GM23338 (cell line): ENCODE measurements around the gene LRRC27. TPM values are rescaled to one million over a fixed set of nuclear protein-coding genes. Genes with fewer than 3 reads are reported as not detected.

Source experiments
- ATAC-seq: fragments of 200-7000 bp; cut with Tn5 transposase; 3 replicates; pipeline ENCODE4 v1.9.1; 2020
- DNase-seq: peaks from one replicate; pipeline ENCODE4 v3.0.0-alpha.2; 2015; ENCODE audit warnings: low spot score
- H2AFZ ChIP-seq: fragments of 200-600 bp; sonication (generic); 2 replicates; pipeline ENCODE4 v1.8.0; 2016; ENCODE audit warnings: antibody characterized with exemption, mild to moderate bottlenecking, moderate library complexity
- H3F3A ChIP-seq: fragments of 200-600 bp; sonication (generic); replicated peaks from 2 replicates; pipeline ENCODE4 v1.8.0; 2017; ENCODE audit warnings: antibody characterized with exemption, mixed run types, low read depth
- H3K27ac ChIP-seq: fragments of 200-600 bp; sonication (generic); 2 replicates; pipeline ENCODE4 v1.6.1; 2016; ENCODE audit warnings: low read depth
- H3K27me3 ChIP-seq: fragments of 200-600 bp; sonication (generic); 2 replicates; pipeline ENCODE4 v1.8.0; 2016; ENCODE audit warnings: mild to moderate bottlenecking, mixed run types, moderate library complexity; ENCODE audit not compliant: insufficient read depth
- H3K36me3 ChIP-seq: fragments of 200-600 bp; sonication (generic); 2 replicates; pipeline ENCODE4 v1.8.0; 2016; ENCODE audit warnings: mild to moderate bottlenecking; ENCODE audit not compliant: insufficient read depth
- H3K4me1 ChIP-seq: fragments of 200-600 bp; sonication (generic); 2 replicates; pipeline ENCODE4 v1.8.0; 2016; ENCODE audit warnings: mild to moderate bottlenecking, moderate library complexity; ENCODE audit not compliant: insufficient read depth
- H3K4me2 ChIP-seq: fragments of 200-600 bp; sonication (generic); 2 replicates; pipeline ENCODE4 v1.7.1; 2017; ENCODE audit warnings: mixed run types
- H3K4me3 ChIP-seq: fragments of 200-600 bp; sonication (generic); 2 replicates; pipeline ENCODE4 v1.6.1; 2016; ENCODE audit warnings: mixed run types
- H3K79me2 ChIP-seq: fragments of 200-600 bp; sonication (generic); replicated peaks from 2 replicates; pipeline ENCODE4 v1.8.0; 2017; ENCODE audit warnings: mild to moderate bottlenecking; ENCODE audit not compliant: insufficient read depth
- H3K9me2 ChIP-seq: fragments of 200-600 bp; sonication (generic); 2 replicates; pipeline ENCODE4 v1.8.0; 2017; ENCODE audit not compliant: insufficient read depth
- H4K20me1 ChIP-seq: fragments of 200-600 bp; sonication (generic); replicated peaks from 2 replicates; pipeline ENCODE4 v1.8.0; 2017; ENCODE audit warnings: mild to moderate bottlenecking; ENCODE audit not compliant: insufficient read depth
- H3K27ac Mint-ChIP-seq: 2 replicates; pipeline ENCODE4 v1.8.0; 2020; ENCODE audit warnings: inconsistent platforms, mild to moderate bottlenecking, moderate library complexity, mixed read lengths
- H3K27me3 Mint-ChIP-seq: 3 replicates; pipeline ENCODE4 v1.8.0; 2022; ENCODE audit warnings: low read depth, mild to moderate bottlenecking, moderate library complexity, mixed read lengths, inconsistent platforms; ENCODE audit not compliant: insufficient read depth, poor library complexity
- H3K36me3 Mint-ChIP-seq: 3 replicates; pipeline ENCODE4 v1.8.0; 2021; ENCODE audit warnings: low read depth, mild to moderate bottlenecking, inconsistent platforms, moderate library complexity, mixed read lengths
- H3K4me1 Mint-ChIP-seq: 3 replicates; pipeline ENCODE4 v1.8.0; 2020; ENCODE audit warnings: mild to moderate bottlenecking, inconsistent platforms, mixed read lengths
- H3K4me3 Mint-ChIP-seq: 3 replicates; pipeline ENCODE4 v1.8.0; 2021; ENCODE audit warnings: moderate library complexity, mild to moderate bottlenecking, inconsistent platforms, mixed read lengths
- H3K9me3 Mint-ChIP-seq: 3 replicates; pipeline ENCODE4 v1.8.0; 2020; ENCODE audit warnings: moderate library complexity, mild to moderate bottlenecking, inconsistent platforms, mixed read lengths
- CREB1 ChIP-seq: fragments of 250-450 bp; sonication (Bioruptor Pico); IDR thresholded peaks from 2 replicates; pipeline ENCODE4 v1.5.0; 2020; ENCODE audit warnings: low read depth, mild to moderate bottlenecking, moderate library complexity
- EZH2 ChIP-seq: fragments of 200-600 bp; sonication (generic); IDR thresholded peaks from one replicate; pipeline ENCODE4 v1.8.0; 2017; ENCODE audit warnings: antibody characterized with exemption, mild to moderate bottlenecking, low read depth; ENCODE audit not compliant: unreplicated experiment
- EZH2phosphoT487 ChIP-seq: fragments of 200-600 bp; sonication (generic); IDR thresholded peaks from one replicate; pipeline ENCODE4 v1.8.1; 2018; ENCODE audit warnings: antibody characterized with exemption; ENCODE audit not compliant: unreplicated experiment
- JUNB ChIP-seq: IDR thresholded peaks from one replicate; pipeline ENCODE4 v1.6.1; 2016; ENCODE audit warnings: antibody characterized with exemption; ENCODE audit not compliant: unreplicated experiment
- NANOG ChIP-seq: IDR thresholded peaks from 2 replicates; pipeline ENCODE4 v1.6.1; 2016; ENCODE audit warnings: antibody characterized with exemption, borderline replicate concordance
- POLR2AphosphoS5 ChIP-seq: IDR thresholded peaks from 2 replicates; pipeline ENCODE4 v1.6.1; 2016; ENCODE audit warnings: antibody characterized with exemption, low read depth
- REST ChIP-seq: IDR thresholded peaks from one replicate; pipeline ENCODE4 v1.6.1; 2018; ENCODE audit warnings: antibody characterized with exemption; ENCODE audit not compliant: unreplicated experiment
- STAT1 ChIP-seq: IDR thresholded peaks from one replicate; pipeline ENCODE4 v1.6.1; 2016; ENCODE audit warnings: antibody characterized with exemption; ENCODE audit not compliant: unreplicated experiment
- ZNF114 ChIP-seq: fragments of 250-450 bp; sonication (Bioruptor Pico); IDR thresholded peaks from 2 replicates; pipeline ENCODE4 v1.5.0; 2020; ENCODE audit warnings: mild to moderate bottlenecking, moderate library complexity
- ZNF331 ChIP-seq: fragments of 250-450 bp; sonication (Bioruptor Pico); IDR thresholded peaks from 2 replicates; pipeline ENCODE4 v1.5.0; 2020; ENCODE audit warnings: low read depth, mild to moderate bottlenecking, moderate library complexity
- ZNF462 ChIP-seq: fragments of 250-450 bp; sonication (Bioruptor Pico); IDR thresholded peaks from 2 replicates; pipeline ENCODE4 v1.5.0; 2020; ENCODE audit warnings: mild to moderate bottlenecking, moderate library complexity
- polyA plus RNA-seq: library from polyadenylated mRNA; unstranded; fragments of >200 nt; fragmentation: Nextera tagmentation; extraction: Ambion mirVana; gene quantifications from 2 replicates; pipeline ENCODE4 v1.2.1, GENCODE V29; 2016
- total RNA-seq: library from RNA; depleted of rRNA; stranded (reverse); fragments of >200 nt; shearing (Covaris generic); gene quantifications from 2 replicates; pipeline ENCODE4 v1.2.3, GENCODE V29; 2014
- TF ChIP-seq, protein P1 (sequence below): IDR thresholded peaks from 2 replicates; pipeline ENCODE4 v1.6.1; 2016; ENCODE audit warnings: antibody characterized with exemption
- TF ChIP-seq, protein P2 (sequence below), 2 experiments: fragments of 200-600 bp in 1 of 2; sonication (generic) in 1 of 2; conservative IDR thresholded peaks; 2 replicates each; pipeline versions ENCODE4 v1.5.1 to v1.6.1; 2016 to 2017; ENCODE audit warnings: antibody characterized with exemption in 2 of 2, low read depth in 2 of 2, mild to moderate bottlenecking in 2 of 2, moderate library complexity in 1 of 2

LRRC27 gene
- total and polyA plus RNA-seq, 2 experiments from 2014 or later, result 2.9 to 3.5 TPM

GRCh38 chr10:132336919-132337407 lies 5.0 kb downstream of the LRRC27 start:
- Histone ChIP-seq H3K4me1 (peaks cover 12% of the 10 kb centered on the region), H3F3A (0 out of 2 replicates have a peak, but pooled peaks cover 7% of the 10 kb centered on the region), H3K27me3 (no peaks in the 10 kb centered on the region), H3K27ac (peak overlapping the region; percentile 46), H3K4me2 (no peak overlapping the region), H2AFZ (peak overlapping the region; percentile 30; the same call in 1 of the 2 replicates), H3K9me2 (no peaks in the 10 kb centered on the region), H3K36me3 (no peaks in the 10 kb centered on the region), H3K4me3 (no peak overlapping the region), H4K20me1 (no peaks in the 10 kb centered on the region), H3K79me2 (no peaks in the 10 kb centered on the region)
- peaks cover 16% of the 10 kb centered on the region for H3K27me3 Mint-ChIP-seq
- no peaks in the 10 kb centered on the region for H3K36me3 Mint-ChIP-seq
- ATAC-seq (peak; percentile 53), DNase-seq (peak; percentile 46)
- H3K27ac Mint-ChIP-seq, result peak overlapping the region; percentile 81
- H3K9me3 Mint-ChIP-seq, result no peaks in the 10 kb centered on the region
- H3K4me1 Mint-ChIP-seq, result peaks cover 34% of the 10 kb centered on the region
- TF ChIP-seq POLR2AphosphoS5 (no peak), EZH2 (no peak), ZNF462 (CRISPR knock-in tag) (no peak), JUNB (no peak), NANOG (no peak), CREB1 (CRISPR knock-in tag) (no peak), ZNF331 (CRISPR knock-in tag) (no peak), ZNF114 (CRISPR knock-in tag) (no peak), REST (no peak), EZH2phosphoT487 (no peak), STAT1 (no peak)
- TF ChIP-seq, protein P1, sequence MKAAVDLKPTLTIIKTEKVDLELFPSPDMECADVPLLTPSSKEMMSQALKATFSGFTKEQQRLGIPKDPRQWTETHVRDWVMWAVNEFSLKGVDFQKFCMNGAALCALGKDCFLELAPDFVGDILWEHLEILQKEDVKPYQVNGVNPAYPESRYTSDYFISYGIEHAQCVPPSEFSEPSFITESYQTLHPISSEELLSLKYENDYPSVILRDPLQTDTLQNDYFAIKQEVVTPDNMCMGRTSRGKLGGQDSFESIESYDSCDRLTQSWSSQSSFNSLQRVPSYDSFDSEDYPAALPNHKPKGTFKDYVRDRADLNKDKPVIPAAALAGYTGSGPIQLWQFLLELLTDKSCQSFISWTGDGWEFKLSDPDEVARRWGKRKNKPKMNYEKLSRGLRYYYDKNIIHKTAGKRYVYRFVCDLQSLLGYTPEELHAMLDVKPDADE, result no peak
- TF ChIP-seq, protein P2, sequence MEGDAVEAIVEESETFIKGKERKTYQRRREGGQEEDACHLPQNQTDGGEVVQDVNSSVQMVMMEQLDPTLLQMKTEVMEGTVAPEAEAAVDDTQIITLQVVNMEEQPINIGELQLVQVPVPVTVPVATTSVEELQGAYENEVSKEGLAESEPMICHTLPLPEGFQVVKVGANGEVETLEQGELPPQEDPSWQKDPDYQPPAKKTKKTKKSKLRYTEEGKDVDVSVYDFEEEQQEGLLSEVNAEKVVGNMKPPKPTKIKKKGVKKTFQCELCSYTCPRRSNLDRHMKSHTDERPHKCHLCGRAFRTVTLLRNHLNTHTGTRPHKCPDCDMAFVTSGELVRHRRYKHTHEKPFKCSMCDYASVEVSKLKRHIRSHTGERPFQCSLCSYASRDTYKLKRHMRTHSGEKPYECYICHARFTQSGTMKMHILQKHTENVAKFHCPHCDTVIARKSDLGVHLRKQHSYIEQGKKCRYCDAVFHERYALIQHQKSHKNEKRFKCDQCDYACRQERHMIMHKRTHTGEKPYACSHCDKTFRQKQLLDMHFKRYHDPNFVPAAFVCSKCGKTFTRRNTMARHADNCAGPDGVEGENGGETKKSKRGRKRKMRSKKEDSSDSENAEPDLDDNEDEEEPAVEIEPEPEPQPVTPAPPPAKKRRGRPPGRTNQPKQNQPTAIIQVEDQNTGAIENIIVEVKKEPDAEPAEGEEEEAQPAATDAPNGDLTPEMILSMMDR (conservative IDR thresholded peaks at IDR 0.05; ENCODE audit: low read depth in 2 of 2), result no peak
- H3K4me3 Mint-ChIP-seq, result peak overlapping the region; percentile 46
